Vagina (tissue), 2 donors: ENCODE measurements around the gene KLHL20.
"Not testable (repeated sequence)": the region's sequence is repeated elsewhere in the genome, so short reads cannot be mapped to it uniquely, and the experiment has no call there.

Experiments used
- POLR2AphosphoS5 ChIP-seq, 2 donors: sonication (generic); formaldehyde crosslinking; IDR thresholded peaks; one replicate each; pipeline ENCODE4 v1.9.0; 2017; ENCODE audit warnings: antibody characterized with exemption in 2 of 2, mild to moderate bottlenecking in 2 of 2, low read depth in 1 of 2; ENCODE audit not compliant: insufficient read depth in 1 of 2
- TF ChIP-seq, protein P1 (sequence below), 3 experiments: fragments of 450-650 bp in 2 of 3; fragments of 200-600 bp in 1 of 3; sonication (generic) in 1 of 3; IDR thresholded peaks; one replicate each; pipeline ENCODE4 v1.5.1; 2017 to 2019; ENCODE audit warnings: antibody characterized with exemption in 3 of 3, mild to moderate bottlenecking in 2 of 3, moderate library complexity in 2 of 3

DNA sequence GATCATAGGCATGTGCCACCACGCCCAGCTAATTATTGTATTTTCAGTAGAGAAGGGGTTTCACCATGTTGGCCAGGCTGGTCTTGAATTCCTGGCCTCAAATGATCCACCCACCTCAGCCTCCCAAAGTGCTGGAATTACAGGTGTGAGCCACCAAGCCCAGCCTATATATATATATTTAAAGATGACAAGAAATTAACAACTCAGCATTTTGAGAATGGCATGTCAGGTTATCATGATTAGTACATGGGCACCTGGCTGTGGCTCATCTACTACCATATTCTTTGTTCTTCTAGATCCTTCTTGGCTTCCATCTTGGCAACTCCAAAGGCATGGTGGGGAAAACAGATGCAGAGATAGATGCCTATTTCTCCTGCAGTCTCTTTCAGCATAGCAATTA is 85.2 kb downstream of the KLHL20 start:
- TF ChIP-seq, protein P1, sequence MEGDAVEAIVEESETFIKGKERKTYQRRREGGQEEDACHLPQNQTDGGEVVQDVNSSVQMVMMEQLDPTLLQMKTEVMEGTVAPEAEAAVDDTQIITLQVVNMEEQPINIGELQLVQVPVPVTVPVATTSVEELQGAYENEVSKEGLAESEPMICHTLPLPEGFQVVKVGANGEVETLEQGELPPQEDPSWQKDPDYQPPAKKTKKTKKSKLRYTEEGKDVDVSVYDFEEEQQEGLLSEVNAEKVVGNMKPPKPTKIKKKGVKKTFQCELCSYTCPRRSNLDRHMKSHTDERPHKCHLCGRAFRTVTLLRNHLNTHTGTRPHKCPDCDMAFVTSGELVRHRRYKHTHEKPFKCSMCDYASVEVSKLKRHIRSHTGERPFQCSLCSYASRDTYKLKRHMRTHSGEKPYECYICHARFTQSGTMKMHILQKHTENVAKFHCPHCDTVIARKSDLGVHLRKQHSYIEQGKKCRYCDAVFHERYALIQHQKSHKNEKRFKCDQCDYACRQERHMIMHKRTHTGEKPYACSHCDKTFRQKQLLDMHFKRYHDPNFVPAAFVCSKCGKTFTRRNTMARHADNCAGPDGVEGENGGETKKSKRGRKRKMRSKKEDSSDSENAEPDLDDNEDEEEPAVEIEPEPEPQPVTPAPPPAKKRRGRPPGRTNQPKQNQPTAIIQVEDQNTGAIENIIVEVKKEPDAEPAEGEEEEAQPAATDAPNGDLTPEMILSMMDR (IDR thresholded peaks at IDR 0.05), result not testable (repeated sequence)
- not testable (repeated sequence) for TF ChIP-seq POLR2AphosphoS5 (IDR thresholded peaks at IDR 0.05; ENCODE audit: insufficient read depth in 1 of 2, low read depth in 1 of 2)
